ENCODE results near the gene C4orf36.
"Not testable (repeated sequence)": the region's sequence is repeated elsewhere in the genome, so short reads cannot be mapped to it uniquely, and the experiment has no call there.

The C4orf36 gene

DNA sequence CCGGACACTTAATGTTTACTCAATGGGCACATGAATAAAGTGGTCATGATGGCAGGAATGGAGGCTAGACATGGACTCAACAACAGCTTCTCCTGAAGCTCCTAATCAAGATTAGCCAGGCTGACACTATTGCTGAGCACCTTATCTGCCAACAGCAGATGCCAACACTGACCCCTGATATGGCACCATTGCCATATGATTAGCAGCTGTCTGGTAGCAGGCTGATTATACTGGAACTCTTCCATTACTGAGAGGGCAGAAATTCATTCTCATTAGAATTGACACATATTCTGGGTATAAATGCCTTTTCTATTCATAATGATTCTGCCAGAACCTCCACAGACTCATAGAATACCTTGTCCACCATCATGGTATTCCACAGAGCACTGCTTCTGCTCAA is 24.2 kb upstream of the C4orf36 start:
- no peak for DNase-seq

DNA sequence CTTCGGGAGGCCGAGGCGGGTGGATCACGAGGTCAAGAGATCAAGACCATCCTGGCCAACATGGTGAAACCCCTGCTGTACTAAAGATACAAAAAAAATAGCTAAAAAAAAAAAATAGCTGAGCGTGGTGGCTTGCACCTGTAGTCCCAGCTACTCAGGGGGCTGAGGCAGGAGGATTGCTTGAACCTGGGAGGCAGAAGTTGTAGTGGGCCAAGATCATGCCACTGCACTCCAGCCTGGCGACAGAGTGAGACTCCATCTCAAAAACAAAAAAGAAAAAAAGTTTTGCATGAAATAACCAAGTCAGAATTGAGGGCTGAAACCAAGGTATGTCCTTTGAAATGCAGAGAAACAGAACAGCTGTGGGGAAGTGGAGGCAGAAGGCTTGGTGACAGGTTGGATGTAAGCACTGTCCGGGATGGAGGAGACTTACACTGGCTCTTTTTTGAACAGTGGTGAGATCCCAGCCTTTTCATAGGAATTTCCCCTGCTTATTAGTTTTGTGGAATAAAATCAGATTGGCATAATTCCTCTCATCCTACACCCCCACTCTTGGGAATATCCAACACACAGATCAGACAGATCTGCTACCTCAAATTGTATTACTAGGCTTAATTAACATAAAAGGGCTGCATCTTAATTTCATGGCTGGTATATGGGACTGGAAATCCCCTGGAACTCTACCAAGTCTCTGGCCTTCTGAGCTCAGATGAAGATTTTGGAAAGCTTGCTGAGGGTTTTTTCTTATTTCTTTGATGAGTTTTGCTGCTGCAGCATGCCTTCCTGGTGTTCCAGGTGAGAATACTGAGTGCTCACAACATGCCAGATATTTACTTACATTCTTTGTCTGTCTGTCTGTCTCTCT is 18.8 kb upstream of the C4orf36 start:
- no peak for DNase-seq

DNA sequence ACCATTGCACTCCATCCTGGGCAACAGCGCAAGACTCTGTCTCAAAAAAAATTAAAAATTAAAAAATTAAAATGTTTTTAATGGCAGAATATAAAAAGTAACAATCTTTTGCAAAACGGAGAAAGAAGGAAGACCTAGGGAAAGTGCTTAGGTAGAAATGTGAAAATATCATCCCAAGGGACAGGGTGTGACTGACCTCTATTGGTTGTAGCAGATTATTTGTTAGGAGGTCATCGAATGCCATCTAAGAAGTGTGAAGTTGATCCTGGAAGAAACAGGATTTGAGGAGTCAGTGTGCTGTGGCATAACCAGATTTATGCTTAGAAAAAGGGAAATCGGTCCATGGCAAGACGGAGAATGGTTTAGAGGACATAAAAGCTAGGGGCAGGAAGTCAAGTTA is 18.1 kb upstream of the C4orf36 start:
- DNase-seq = no peak

DNA sequence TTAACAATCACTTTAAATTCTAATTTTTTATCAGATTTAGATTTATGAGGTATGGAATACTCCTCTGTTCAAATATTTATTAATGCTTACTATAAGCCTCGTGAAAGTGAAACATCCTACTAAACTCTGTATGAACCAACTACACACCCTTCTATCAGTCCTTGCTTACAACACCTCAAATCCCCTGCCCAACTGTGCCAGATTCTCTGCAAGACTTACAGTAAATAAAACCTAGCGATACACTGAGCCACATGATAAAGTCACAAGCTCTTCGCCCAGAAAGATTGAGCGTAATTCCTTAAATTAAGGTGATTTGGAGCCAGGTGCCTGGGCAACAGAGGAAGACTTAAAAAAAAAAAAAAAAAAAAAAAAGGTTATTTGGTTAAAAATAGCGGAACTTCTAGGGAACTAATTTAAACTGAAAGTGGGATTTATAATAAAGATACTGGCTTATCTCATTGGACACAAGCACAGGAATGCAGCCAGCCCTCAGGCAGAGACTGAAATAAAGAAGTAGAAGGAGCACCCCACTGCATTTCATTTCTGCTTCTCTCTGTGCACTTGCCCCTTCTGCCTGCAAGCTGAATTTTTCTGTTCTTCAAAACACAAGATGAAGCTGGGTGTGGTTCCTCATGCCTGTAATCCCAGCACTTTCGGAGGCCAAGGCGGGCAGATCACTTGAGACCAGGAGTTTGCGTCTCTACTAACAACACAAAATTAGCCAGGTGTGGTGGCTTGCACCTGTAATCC is 17.5 kb upstream of the C4orf36 start:
- no peak for DNase-seq

DNA sequence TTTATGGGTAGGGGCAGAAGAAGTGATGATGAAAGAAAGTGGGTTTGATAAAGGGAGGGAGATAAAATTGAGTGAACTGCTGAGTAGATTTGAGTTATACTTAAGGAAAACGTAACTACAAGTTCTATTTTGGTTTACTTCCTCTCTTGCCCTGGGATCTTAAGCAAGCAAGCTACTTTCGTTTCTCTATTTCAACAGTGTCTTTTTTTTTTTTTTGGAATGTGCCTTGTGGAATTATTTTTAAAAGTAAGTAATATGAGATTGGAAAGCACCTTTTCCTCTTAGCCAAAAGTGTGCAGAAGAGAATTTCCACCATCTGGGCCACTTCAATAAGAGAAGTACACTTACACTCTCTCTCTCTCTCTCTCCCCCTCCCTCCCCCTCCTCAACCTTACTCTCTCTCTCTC is 16.0 kb upstream of the C4orf36 start:
- no peak for DNase-seq

DNA sequence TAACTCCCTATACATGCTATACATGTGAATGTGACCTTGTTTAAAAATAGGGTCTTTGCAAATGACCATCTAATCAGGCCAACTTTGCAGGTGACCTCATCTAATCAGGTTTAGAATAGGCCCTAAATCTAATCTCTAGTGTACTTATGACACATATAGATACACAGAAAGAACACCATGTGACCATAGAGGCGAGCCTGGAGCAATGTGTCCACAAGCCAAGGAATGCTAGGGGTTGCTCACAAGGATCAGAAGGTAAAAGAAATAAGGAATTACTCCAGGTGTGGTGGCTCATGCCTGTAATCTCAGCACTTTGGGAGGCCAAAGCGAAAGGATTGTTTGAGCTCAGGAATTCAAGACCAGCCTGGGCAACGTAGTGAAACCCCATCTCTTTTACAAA is 9.6 kb upstream of the C4orf36 start:
- no peak for DNase-seq

DNA sequence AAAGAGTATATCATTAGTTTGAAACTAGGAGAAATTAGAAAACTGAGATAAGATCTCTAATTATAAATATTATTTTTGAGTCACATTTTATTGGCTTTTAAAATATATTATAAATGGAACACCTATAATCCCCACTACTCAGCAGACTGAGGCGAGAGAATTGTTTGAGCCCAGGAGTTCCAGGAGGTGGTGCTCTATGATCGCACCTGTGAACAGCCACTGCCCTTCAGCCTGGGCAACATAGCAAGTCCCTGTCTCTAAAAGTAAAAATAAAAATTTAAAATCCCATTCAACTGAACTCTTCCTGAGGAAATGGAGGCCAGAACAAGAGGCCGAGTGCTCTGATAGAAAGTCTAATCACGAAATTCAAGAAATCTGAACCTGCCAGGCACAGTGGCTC is 6.3 kb upstream of the C4orf36 start:
- no peak for DNase-seq

DNA sequence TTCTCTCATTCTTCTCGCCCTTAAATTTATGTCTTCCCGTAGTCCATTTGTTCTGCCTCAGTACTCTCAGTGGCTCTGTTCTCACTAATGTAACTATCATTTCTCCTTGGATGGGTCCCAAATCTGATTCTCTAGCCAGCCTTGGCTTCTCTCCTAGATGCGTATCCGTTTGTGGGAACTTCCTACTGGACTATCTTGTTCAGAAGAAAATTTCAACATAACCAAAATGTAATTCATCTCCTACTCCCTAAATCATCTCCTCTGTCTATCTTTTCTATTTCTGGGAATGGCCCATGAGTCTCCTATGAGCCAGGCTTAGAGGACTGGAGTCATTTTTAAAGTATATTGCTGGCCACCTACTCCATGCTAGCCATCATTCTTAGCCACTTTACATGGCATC is 4.4 kb upstream of the C4orf36 start:
- no peak for DNase-seq

DNA sequence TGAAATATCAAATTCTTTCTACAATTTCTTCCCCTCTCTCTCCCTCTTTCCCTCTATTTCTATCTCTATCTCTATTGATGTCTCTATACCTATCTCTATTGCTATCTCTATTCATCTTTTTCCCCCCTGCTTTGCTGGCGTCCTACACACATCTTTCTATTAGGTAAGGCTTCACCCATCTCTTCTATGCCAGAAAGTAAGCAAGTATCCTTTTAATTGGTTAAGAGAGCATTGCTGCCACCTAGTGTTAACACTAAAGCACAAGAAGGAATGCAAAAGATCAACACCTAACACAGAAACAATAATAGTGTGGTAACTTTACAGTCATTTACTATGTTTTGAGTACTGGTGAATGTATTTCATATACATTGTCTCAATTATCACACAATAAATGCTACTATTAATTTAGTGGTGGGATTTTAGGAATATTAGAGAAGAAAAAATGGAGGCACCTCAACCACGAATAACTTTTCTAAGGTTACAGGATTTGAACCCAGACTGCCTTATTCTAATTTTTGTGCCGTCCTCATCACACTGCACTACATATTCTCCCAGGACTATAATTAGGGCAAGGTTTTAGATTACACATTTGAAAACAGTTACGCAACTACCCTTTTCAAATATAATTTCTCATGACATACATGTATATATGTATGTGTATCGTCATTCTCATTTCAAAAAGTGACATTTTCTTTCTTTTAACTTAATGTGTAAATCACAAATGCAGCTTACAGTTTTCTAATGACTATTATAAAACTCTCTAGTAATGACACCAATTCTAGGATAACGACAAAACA is 3.7 kb upstream of the C4orf36 start:
- DNase-seq = no peak

DNA sequence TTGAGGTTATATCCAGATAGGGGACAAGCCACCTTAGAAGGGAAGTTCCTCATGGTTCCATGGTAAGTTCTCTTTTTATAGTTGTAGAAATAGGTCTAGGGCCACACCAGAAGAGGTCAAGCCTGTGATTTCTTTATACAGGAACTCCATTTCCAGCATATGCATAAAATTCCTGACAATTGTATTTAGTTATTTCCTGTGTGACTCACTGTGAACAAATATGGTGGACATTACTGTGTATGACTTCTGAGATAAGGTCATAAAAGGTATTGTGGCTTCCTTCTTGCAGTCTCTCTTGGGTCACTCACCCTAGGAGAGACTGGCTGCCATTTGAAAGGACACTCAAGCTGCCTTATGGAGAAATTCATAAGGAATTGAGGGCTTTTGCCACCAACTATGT is 2.2 kb upstream of the C4orf36 start:
- DNase-seq = no peak

DNA sequence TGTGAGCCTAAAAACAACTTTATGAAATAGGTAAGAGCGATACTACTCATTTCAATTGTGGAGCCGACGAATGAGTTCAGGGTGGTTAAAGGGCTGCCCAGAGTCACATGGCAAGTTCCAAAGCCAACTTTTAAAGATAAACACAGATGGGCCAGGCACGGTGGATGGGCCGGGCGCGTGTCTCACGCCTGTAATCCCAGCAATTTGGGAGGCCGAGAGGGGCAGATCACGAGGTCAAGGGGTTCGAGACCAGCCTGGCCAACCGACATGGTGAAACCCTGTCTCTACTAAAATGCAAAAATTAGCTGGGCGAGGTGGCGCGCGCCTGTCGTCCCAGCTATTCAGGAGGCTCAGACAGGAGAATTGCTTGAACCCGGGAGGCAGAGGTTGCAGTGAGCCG is 914 bp upstream of the C4orf36 start:
- no peak for DNase-seq

DNA sequence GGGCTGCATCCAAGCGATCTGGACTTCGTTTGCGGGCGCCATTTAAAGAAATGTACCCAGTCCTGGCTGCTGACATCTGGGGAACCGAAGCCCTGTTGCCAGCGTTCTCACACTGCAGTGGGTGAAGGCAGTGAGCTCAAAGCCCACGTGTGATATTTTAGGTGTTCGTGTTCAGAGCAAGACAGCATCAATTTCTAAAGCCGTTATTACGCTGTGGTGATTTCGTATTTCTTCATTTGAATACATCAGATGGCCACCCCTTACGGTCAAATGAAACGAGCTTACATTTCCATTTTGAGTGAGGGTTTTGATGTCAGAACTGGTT is 376 bp upstream of the C4orf36 start:
- no peak for DNase-seq

DNA sequence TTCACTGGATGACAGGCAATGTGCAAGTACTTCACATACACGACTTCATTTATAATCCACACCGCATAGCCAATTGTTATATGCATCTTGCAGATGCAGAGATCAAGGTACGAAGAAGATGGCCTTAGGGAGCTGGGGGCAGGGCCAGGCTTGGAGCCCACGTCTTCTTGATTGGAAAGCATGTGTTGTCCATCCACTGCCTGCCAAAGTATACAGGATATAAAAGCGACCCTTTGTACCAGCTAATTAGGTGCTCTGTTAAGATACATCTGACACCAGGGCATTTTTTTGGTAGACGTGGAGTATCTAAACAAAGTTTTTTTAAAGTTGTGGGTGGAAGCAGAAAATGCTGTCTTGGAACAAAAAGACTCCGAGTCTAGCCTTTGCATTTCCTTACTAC is 1.4 kb downstream of the C4orf36 start:
- no peak for DNase-seq

DNA sequence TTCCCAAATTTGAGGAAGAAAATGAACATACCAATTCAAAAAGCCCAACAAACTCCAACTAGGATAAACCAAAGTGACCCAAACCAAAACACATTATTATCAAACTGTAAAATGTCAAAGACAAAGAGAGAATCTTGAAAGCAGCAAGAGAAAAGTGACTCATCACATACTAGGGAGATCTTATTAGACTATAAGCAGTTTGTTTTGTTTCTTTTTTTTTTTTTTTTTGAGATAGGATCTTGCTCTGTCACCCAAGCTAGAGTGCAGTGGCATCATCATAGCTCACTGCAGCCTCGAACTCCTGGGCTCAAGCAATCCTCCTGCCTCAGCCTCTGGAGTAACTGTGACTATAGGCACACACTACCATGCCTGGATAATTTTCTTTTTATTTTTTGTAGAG is 12.6 kb downstream of the C4orf36 start:
- DNase-seq = no peak

DNA sequence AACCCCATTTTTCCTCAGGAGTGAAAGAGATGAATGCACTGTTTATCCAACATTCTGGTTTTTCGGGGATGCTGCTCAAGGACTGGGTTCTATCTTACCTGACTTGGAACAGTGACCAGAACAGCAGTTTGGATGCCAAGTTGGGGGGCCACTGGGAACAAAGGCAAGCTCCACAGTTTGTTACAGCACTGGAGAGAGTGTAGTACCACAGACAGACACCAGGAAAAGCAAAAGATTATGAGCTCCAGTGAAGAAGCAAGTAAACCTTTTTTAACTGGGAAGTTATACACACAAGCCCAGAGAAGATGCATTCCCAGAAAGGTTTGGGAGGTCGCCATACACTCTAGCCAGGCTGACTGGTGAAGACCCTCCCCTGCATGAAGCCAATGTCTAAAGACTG is 13.6 kb downstream of the C4orf36 start:
- DNase-seq = no peak

DNA sequence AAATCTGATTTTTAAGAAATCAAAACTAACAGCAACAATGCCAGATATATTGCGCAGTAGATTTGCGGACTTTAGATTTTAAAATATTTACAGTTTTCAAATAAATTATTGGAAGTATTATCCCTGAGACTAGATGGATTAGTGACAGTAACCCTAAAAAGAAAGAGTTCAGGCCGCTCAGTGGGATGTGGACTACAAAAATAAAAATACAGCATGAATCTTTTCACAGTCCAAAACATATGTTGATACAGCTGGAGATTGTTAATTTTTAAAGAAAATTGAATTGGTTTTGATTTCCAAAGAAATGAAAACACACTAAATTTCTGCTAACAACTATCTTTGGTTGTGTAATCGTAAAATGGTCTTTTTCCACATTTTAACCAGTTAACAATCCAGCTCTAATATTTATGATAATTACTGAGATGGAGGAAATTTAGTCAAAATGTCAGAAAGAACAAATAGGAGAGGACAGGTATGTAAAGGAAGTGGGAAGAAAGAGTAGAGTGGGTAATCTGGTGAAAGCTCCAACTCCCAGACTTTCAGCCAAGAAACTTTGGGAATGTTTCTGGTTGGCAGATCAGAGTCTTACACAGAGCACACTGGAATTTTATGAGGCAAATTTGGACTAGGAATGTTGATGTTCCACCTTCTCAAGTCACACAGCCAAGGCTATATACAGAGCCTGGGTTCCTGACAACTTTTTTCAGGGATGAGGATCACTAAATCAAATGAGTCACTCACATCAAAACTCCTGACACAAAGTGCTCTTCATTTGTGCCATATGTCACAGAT is 15.1 kb downstream of the C4orf36 start:
- DNase-seq = no peak

DNA sequence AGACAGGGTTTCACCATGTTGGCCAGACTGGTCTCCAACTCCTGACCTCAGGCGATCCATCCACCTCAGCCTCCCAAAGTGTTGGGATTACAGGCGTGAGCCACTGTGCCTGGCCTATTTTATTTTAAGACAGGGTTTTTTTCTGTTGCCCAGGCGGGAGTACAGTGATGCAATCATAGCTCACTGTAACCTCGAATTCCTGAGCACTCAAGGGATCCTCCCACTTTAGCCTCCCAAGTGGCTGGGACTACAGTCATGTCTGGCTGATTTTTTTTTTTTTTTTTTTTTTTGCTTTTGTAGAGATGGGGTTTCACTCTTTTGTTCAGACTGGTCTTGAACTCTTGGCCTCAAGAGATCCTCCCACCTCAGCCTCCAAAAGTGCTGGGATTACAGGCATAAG is 16.8 kb downstream of the C4orf36 start:
- not testable (repeated sequence) for DNase-seq

DNA sequence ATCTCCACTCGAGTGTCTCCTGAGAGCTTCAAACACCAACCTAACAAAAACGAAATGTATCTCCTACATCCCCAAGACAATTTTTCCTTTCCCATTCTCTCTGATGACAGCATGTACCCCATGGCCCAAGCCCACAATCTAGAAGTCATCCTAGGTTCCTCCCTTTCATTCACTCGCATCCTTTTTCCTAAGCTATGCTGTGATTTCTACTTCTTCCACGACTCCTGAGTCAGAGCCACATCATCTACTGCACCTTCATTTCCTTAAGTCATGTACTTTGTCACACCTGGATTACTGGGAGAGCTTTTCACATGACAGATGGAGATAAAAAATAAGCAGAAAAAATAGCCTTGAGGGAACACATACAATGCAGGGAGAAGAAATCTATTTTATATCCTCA is 20.1 kb downstream of the C4orf36 start:
- no peak for DNase-seq

DNA sequence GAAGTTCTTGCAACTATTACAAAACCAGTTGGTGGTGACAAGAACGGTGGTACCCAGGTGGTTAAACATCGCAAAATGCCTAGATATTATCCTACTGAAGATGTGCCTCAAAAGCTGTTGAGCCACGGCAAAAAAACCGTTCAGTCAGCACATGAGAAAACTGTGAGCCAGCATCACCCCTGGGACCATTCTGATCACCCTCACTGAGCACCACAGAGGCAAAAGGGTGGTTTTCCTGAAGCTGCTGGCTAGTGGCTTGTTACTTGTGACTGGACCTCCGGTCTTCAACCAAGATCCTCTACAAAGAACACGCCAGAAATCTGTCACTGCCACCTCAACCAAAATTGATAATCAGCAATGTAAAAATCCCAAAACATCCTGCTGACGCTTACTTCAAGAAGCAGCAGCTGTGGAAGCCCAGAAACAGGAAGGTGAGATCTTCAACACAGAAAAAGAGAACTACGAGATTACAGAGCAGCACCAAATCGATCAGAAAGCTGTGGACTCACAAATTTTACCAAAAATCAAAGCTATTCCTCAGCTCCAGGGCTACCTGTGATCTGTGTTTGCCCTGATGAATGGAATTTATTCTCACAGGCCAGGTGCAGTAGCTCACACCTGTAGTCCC is 21.7 kb downstream of the C4orf36 start:
- no peak for DNase-seq

DNA sequence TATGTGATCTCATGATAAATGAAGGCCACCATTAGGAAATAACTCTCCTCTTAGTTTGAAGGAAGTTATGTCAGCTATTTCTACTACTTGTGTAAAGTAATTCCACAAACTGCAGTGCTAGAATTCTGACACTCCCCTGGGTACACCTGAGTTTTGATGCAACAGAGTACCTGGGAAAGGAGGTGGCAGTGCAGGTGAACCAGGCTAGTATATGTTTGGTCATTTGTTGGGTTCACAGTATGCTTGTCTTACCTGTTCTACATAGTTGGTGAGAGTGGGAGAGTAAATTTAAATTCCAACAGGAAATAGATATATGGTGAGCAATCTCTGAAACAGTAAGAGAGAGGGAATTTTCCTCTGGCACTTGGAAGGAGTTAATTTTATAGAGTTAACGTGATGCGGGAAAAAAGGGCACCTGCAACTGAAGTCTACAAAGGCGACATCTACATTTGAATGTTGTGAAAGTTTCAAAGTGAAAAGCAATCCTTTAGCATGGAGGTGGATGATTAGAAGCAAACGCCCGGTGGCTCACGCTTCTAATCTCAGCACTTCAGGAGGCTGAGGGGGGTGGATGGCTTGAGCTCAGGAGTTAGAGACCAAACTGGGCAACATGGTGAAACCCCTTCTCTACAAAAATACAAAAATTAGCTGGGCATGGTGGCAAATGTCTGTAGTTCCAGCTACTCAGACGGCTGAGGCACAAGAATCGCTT is 34.7 kb downstream of the C4orf36 start:
- no peak for DNase-seq

DNA sequence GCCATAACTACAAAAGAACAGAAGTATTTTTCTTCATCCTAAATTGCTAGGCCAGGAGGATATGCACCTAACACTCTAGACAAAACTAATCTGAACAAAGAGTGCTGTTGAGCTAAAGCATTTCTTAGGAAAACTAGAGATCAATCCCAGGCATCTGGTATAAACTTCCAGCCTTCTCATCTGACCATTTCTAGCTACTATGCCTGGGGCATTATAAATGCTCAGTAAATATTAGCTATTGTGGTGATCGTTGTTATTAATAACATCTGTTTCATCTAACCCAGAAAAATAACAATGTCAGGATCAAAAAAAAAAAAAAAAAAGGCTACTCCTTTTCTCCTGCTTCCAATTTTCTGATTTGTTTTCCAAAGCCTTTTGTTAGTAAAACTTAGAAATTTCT is 35.3 kb downstream of the C4orf36 start:
- no peak for DNase-seq

DNA sequence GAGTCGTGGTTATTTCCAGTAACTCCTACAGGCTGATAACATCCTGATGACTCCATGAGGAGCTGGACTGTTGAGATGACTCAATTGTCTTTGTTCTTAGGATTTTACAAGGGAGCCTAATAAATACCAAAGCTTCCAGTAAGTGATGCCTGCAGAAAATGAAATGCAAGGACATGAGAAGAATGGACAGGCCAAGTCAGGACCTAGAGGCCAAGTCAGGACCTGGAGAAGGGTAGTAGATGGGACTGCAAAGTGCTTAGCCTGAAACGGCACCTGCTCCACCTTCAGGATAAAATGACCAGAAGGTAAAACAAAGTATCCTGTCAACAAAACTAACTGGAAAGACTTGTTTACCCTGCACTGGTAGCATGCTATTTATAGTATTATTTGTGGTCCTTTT is 36.6 kb downstream of the C4orf36 start:
- DNase-seq = no peak

Data from GOT3 (cell line).